ENCODE results near the gene SNTG2.

DNA sequence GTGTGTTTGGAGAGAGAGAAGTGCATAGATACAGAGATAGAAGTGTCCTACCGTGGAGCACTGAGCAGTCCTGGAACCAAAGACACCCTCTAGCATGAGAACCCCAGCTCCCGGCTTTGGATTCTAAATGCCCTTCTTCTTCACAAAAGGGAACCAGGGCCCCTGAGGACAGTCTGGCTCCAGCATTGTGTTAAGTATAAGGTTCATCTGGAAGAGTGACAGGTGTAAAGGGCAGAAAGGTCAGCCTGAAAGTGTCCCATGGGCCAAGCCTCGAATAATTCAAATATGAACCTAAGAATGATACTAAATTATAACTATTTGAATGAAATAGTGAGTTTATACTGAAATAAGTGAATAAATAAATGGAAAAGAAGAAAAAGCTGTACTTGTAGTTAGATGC, 109.7 kb downstream of the SNTG2 start:
- TF ChIP-seq, protein P1, sequence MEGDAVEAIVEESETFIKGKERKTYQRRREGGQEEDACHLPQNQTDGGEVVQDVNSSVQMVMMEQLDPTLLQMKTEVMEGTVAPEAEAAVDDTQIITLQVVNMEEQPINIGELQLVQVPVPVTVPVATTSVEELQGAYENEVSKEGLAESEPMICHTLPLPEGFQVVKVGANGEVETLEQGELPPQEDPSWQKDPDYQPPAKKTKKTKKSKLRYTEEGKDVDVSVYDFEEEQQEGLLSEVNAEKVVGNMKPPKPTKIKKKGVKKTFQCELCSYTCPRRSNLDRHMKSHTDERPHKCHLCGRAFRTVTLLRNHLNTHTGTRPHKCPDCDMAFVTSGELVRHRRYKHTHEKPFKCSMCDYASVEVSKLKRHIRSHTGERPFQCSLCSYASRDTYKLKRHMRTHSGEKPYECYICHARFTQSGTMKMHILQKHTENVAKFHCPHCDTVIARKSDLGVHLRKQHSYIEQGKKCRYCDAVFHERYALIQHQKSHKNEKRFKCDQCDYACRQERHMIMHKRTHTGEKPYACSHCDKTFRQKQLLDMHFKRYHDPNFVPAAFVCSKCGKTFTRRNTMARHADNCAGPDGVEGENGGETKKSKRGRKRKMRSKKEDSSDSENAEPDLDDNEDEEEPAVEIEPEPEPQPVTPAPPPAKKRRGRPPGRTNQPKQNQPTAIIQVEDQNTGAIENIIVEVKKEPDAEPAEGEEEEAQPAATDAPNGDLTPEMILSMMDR (IDR thresholded peaks at IDR 0.05): no peak
- no peak for TF ChIP-seq POLR2A (IDR thresholded peaks at IDR 0.05)
